ENCODE results near the gene HRAS.

DNA sequence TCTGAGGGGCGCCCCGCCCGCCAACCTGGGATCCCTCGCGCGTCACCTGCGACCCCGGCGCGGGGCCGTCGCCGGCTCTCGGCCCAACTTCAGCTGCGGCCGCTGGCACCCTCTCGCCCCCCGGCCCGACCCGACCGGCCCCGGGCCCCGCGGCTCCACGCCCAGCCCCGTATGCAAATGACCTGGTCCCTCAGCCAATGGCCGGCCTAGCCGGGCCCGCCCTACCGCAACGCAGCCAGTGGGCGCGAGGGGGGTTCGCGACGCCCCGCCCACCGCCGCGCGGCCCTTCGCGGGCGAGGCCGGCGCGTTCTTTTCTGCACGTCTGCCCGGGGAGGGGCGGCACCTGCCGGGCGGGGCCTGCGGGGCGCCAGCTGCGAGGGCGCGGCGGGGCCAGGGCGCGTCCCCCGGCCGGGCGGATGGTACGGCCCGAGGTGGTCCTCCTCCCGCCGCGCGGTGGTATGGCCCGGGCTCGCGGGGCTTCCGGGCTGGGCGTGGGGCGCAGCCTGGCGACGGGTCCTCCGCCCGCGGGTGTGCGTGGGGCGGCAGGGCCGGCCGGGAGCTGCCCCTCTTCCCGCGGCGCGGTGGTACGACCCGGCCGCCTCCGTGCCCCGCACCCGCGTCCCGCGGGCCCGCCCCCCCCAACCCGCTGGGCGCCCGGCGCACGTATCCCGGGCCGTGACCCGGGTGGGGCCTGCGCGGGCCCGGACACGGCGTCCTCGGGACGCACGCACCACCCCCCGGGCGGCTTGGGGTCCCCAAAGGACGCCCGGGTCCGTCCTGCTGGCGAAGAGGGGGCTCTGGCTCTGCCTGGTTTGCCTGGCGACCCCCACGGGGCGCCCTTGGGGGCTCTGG, 33.2 kb upstream of the HRAS start:
- TF ChIP-seq, protein P1, sequence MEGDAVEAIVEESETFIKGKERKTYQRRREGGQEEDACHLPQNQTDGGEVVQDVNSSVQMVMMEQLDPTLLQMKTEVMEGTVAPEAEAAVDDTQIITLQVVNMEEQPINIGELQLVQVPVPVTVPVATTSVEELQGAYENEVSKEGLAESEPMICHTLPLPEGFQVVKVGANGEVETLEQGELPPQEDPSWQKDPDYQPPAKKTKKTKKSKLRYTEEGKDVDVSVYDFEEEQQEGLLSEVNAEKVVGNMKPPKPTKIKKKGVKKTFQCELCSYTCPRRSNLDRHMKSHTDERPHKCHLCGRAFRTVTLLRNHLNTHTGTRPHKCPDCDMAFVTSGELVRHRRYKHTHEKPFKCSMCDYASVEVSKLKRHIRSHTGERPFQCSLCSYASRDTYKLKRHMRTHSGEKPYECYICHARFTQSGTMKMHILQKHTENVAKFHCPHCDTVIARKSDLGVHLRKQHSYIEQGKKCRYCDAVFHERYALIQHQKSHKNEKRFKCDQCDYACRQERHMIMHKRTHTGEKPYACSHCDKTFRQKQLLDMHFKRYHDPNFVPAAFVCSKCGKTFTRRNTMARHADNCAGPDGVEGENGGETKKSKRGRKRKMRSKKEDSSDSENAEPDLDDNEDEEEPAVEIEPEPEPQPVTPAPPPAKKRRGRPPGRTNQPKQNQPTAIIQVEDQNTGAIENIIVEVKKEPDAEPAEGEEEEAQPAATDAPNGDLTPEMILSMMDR (IDR thresholded peaks at IDR 0.05; ENCODE audit: low read depth, low read length, poor library complexity, severe bottlenecking): no peak
- no peak for TF ChIP-seq EZH2phosphoT487 (IDR thresholded peaks at IDR 0.05; ENCODE audit: borderline replicate concordance, low read length)

All from DOHH2 (cell line).